ENCODE measurements around the gene NCAPD3. TPM values are rescaled to one million over a fixed set of nuclear protein-coding genes. Genes with fewer than 3 reads are reported as not detected.

NCAPD3 gene
- total RNA-seq, 2 experiments from 2014 or later: 25.7 to 29.6 TPM

DNA sequence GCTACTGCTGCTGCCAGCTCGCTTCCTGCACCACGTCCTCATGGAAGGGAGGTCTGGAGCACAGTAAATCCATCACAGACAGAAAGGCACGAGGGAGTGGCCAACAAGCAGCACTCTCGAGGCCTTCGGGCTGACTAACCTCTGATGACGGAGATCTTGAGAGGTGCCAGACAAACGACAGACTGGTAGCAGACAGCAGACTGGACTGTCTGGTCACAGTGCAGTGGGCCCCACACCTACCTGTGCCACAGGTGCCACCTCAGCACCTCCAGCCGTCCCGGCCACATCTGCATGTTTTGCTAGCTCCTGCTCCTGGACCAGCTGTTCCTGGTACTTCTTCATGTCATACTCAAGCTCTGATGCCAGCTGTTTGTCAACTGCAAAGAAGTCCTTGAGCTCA lies 64.1 kb downstream of the NCAPD3 start:
- ATAC-seq (ENCODE audit: poor library complexity) (no peak), DNase-seq (no peak)
- Histone ChIP-seq H3K27me3 (ENCODE audit: control insufficient read depth in 1 of 2, insufficient read depth in 2 of 2, low read length in 2 of 2) (no peaks in the 10 kb centered on the region), H3K4me3 (ENCODE audit: low read length) (no peak overlapping the region), H3K36me3 (ENCODE audit: insufficient read depth, low read length) (peaks cover 75% of the 10 kb centered on the region), H3K9me3 (ENCODE audit: control insufficient read depth in 1 of 2, insufficient read depth in 1 of 2, low read length in 2 of 2) (no peaks in the 10 kb centered on the region), H3K27ac (ENCODE audit: low read depth in 1 of 2, low read length in 2 of 2) (no peak overlapping the region), H3K4me1 (ENCODE audit: insufficient read depth, low read length) (no peaks in the 10 kb centered on the region)
- TF ChIP-seq, protein P1, sequence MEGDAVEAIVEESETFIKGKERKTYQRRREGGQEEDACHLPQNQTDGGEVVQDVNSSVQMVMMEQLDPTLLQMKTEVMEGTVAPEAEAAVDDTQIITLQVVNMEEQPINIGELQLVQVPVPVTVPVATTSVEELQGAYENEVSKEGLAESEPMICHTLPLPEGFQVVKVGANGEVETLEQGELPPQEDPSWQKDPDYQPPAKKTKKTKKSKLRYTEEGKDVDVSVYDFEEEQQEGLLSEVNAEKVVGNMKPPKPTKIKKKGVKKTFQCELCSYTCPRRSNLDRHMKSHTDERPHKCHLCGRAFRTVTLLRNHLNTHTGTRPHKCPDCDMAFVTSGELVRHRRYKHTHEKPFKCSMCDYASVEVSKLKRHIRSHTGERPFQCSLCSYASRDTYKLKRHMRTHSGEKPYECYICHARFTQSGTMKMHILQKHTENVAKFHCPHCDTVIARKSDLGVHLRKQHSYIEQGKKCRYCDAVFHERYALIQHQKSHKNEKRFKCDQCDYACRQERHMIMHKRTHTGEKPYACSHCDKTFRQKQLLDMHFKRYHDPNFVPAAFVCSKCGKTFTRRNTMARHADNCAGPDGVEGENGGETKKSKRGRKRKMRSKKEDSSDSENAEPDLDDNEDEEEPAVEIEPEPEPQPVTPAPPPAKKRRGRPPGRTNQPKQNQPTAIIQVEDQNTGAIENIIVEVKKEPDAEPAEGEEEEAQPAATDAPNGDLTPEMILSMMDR (IDR thresholded peaks at IDR 0.05): no peak
- Mint-ChIP-seq H3K27me3 (no peaks in the 10 kb centered on the region), H3K9me3 (no peaks in the 10 kb centered on the region), H3K36me3 (ENCODE audit: low read depth) (peaks cover 97% of the 10 kb centered on the region), H3K4me1 (ENCODE audit: low read depth) (no peaks in the 10 kb centered on the region), H3K27ac (no peak overlapping the region), H3K4me3 (no peak overlapping the region)
- CTCF ChIA-PET: no interaction called here
- POLR2A ChIA-PET: no interaction called here
- intact Hi-C loops (cut with DNase I, micrococcal nuclease): no loop called here

DNA sequence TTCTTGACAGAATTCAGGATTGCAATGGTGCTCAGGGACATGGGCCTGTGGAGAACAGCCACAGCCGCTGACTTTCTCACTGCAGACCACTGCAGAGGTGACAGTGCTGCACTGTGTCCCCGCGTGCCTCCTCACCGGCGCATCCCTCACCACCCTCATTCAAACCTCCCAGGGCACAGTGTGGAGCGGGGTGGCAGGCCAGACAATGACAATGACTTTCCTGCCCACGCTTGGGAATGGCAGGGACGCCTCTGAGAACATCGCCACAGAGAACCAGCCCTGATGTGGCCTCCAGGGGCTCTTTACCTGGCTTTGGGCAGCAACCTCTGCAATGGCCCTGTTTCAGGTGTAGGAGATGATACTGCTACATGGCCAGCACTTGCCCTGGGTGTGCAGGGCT lies 65.7 kb downstream of the NCAPD3 start:
- H3K36me3 ChIP-seq (ENCODE audit: insufficient read depth, low read length): peaks cover 74% of the 10 kb centered on the region
- DNase-seq (no peak), ATAC-seq (ENCODE audit: poor library complexity) (no peak)
- H3K4me3 ChIP-seq (ENCODE audit: low read length): no peak overlapping the region
- H3K9me3 ChIP-seq (ENCODE audit: control insufficient read depth in 1 of 2, insufficient read depth in 1 of 2, low read length in 2 of 2): no peaks in the 10 kb centered on the region
- H3K27ac Mint-ChIP-seq: no peak overlapping the region
- intact Hi-C loops (cut with DNase I, micrococcal nuclease): no loop called here
- no peaks in the 10 kb centered on the region for H3K9me3 Mint-ChIP-seq
- H3K27ac ChIP-seq (ENCODE audit: low read depth in 1 of 2, low read length in 2 of 2): no peak overlapping the region
- H3K36me3 Mint-ChIP-seq (ENCODE audit: low read depth): peaks cover 93% of the 10 kb centered on the region
- no peak overlapping the region for H3K4me3 Mint-ChIP-seq
- POLR2A ChIA-PET: no interaction called here
- CTCF ChIA-PET: no interaction called here
- TF ChIP-seq, protein P1 (IDR thresholded peaks at IDR 0.05): no peak
- H3K4me1 Mint-ChIP-seq (ENCODE audit: low read depth): no peaks in the 10 kb centered on the region
- no peaks in the 10 kb centered on the region for H3K27me3 ChIP-seq (ENCODE audit: control insufficient read depth in 1 of 2, insufficient read depth in 2 of 2, low read length in 2 of 2)
- no peaks in the 10 kb centered on the region for H3K27me3 Mint-ChIP-seq
- H3K4me1 ChIP-seq (ENCODE audit: insufficient read depth, low read length): no peaks in the 10 kb centered on the region

DNA sequence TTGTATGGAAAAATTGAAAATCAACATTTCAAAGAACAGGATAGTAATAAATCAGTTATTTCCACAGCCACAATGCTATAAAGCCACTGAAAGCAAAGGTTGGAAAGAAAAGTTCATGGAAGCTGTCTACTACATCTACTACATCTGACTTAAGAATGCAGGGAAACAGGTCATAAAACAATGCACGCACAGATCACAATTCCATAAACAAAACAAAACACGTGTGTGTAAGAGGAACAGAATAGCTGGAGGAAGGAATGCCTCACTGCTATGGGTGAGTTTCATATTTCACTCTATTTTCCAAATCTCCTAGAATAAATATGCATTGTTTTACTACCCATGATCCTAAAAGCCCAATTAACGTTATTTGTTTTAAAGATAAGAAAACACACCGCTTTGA lies 66.3 kb downstream of the NCAPD3 start:
- no peaks in the 10 kb centered on the region for H3K9me3 ChIP-seq (ENCODE audit: control insufficient read depth in 1 of 2, insufficient read depth in 1 of 2, low read length in 2 of 2)
- no peaks in the 10 kb centered on the region for H3K27me3 ChIP-seq (ENCODE audit: control insufficient read depth in 1 of 2, insufficient read depth in 2 of 2, low read length in 2 of 2)
- no peak overlapping the region for H3K27ac ChIP-seq (ENCODE audit: low read depth in 1 of 2, low read length in 2 of 2)
- no peaks in the 10 kb centered on the region for H3K4me1 ChIP-seq (ENCODE audit: insufficient read depth, low read length)
- ChIA-PET POLR2A (no interaction called here), CTCF (no interaction called here)
- Mint-ChIP-seq H3K36me3 (ENCODE audit: low read depth) (peaks cover 87% of the 10 kb centered on the region), H3K27me3 (no peaks in the 10 kb centered on the region), H3K27ac (no peak overlapping the region), H3K9me3 (no peaks in the 10 kb centered on the region), H3K4me3 (no peak overlapping the region), H3K4me1 (ENCODE audit: low read depth) (no peaks in the 10 kb centered on the region)
- H3K36me3 ChIP-seq (ENCODE audit: insufficient read depth, low read length): peaks cover 73% of the 10 kb centered on the region
- ATAC-seq (ENCODE audit: poor library complexity) (no peak), DNase-seq (no peak)
- TF ChIP-seq, protein P1 (IDR thresholded peaks at IDR 0.05): no peak
- intact Hi-C loops (cut with DNase I, micrococcal nuclease): no loop called here
- no peak overlapping the region for H3K4me3 ChIP-seq (ENCODE audit: low read length)
